ENCODE data around the gene CHTOP.

GRCh38 chr1:153680120-153680403 lies 46.2 kb downstream of the CHTOP start:
- TF ChIP-seq POLR2A (IDR thresholded peaks at IDR 0.05) (no peak), CTCF (IDR thresholded peaks at IDR 0.05) (no peak)

Measured in upper lobe of left lung (tissue), 4 donors.